ENCODE results near the gene PLCD4. TPM values are rescaled to one million over a fixed set of nuclear protein-coding genes. Genes with fewer than 3 reads are reported as not detected.
A peak's percentile ranks its signal among the peaks of the same experiment; 100 is the strongest.

Gene PLCD4
- total RNA-seq, 6 experiments from 2014 or later: 0.31 to 0.95 (median 0.56) TPM

- WGBS (ENCODE audit: insufficient coverage, low coverage, low lambda C conversion rate, missing lambda C conversion rate): 61% methylated on average over 9 of the region's 9 CpGs
- peak; percentile 82 to 85 (median 83) for ATAC-seq
- Histone ChIP-seq H3K4me1 (peaks cover 0 to 19% (median 0%) of the 10 kb centered on the region in 4 donors), H3K36me3 (peaks cover 5 to 68% (median 12%) of the 10 kb centered on the region in 4 donors), H3K27me3 (no peaks in the 10 kb centered on the region), H3K27ac (no peak overlapping the region), H3K4me3 (no peak overlapping the region), H3K9me3 (no peaks in the 10 kb centered on the region)
- DNase-seq: peak; percentile 48 to 64 (median 59)
- intact Hi-C loops (cut with DNase I): loop anchor here in 1 of 2 donors (10.0 kb wide), 1 partner anchor 53 kb away; no protein-coding TSS in a partner anchor
- TF ChIP-seq POLR2A (IDR thresholded peaks at IDR 0.05) (no peak), CTCF (IDR thresholded peaks at IDR 0.05) (peak; percentile 75 to 89 (median 83))
These were observed 40.5 kb downstream of the PLCD4 start for GRCh38 chr2:218648088-218648786.

DNA sequence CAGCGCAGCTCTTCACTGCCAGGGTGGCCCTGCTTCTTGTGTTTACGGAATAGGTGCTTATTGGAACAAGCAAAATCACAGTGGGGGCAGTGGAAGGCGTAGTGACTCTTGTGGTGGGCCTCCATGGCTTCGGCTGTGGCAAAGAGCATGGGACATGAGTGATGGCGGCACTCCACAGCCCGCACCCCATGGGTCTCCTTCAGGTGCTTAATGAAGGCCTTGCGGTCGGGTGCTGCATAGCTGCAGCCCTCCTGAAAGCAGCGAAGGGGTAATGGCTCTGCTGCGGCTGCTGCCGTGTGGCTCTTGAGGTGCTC lies 41.0 kb downstream of the PLCD4 start:
- H3K36me3 ChIP-seq: peaks cover 5 to 68% (median 10%) of the 10 kb centered on the region in 4 donors

DNA sequence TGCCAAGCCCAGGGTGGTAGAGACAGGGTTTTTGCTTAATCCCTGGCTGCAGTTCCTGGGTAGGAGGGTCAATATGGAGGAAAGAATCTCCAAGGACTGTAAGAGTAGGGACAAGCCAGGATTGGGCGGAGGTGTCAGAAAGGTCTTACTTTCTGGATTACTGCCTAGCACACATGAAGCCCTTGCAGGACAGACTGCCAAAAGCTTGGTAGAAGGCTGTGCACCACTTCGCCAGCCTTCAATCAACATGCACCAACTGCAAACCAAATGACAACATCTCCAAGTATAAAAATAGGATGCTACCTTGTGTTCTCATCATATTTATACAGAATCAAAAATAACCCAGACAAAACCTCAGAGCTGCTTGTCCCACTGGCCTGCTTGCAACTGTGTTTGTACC lies 48.1 kb downstream of the PLCD4 start:
- intact Hi-C loops (cut with DNase I): loop anchor here in 1 of 2 donors (10.0 kb wide), 1 partner anchor 251 kb away; no protein-coding TSS in a partner anchor
- WGBS (ENCODE audit: insufficient coverage, low coverage, low lambda C conversion rate, missing lambda C conversion rate): 83% methylated on average over 1 of the region's 2 CpGs
- H3K4me3 ChIP-seq: no peak overlapping the region
- H3K4me1 ChIP-seq: peaks cover 0 to 18% (median 3%) of the 10 kb centered on the region in 4 donors
- peaks cover 0 to 52% (median 9%) of the 10 kb centered on the region in 4 donors for H3K36me3 ChIP-seq
- H3K9me3 ChIP-seq: no peaks in the 10 kb centered on the region
- ATAC-seq: no peak
- TF ChIP-seq CTCF (IDR thresholded peaks at IDR 0.05) (no peak), POLR2A (IDR thresholded peaks at IDR 0.05) (no peak)
- H3K27ac ChIP-seq: no peak overlapping the region
- H3K27me3 ChIP-seq: no peaks in the 10 kb centered on the region
- DNase-seq: no peak

More for the DNA sequence above, 41.0 kb downstream of the PLCD4 start:
- H3K9me3 ChIP-seq: no peaks in the 10 kb centered on the region
- peaks cover 0 to 19% (median 0%) of the 10 kb centered on the region in 4 donors for H3K4me1 ChIP-seq
- DNase-seq (no peak), ATAC-seq (peak in 1 of 4 donors; percentile 4)
- 57% methylated on average over 2 of the region's 11 CpGs for WGBS (ENCODE audit: insufficient coverage, low coverage, low lambda C conversion rate, missing lambda C conversion rate)
- no peak overlapping the region for H3K4me3 ChIP-seq
- no peaks in the 10 kb centered on the region for H3K27me3 ChIP-seq
- no peak for TF ChIP-seq CTCF (IDR thresholded peaks at IDR 0.05)
- TF ChIP-seq POLR2A (IDR thresholded peaks at IDR 0.05): no peak
- H3K27ac ChIP-seq: no peak overlapping the region
- intact Hi-C loops (cut with DNase I): loop anchor here in 1 of 2 donors (10.0 kb wide), 1 partner anchor 54 kb away; no protein-coding TSS in a partner anchor

DNA sequence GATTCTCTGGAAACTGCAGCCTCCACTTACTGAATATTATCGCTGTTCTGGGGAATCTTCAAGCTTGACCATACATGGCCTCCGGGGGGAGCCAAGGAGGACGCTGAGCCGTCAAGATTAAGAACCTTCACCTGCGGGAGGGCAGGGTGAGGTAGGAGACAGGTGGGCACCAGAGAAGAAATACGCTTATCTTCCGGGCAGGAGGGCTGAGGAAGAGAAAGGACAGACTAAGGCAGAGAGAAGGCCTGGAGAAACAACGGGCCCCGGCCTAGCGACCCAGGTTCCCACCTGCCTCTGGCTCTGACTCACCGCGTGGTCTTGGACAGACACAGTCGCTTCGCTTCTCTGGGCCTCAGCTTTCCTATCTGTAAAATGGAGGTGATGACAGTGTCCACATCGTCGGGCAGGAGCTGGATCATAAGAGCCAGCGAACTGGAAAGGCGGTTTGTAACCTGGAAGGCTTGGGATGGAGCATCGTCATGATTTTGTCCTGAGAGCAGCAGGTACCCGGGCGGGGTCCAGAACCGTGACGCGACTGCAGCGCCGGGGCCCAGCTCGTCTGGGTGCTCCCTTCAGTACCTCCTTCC lies 51.1 kb downstream of the PLCD4 start:
- Histone ChIP-seq H3K9me3 (no peaks in the 10 kb centered on the region), H3K4me1 (peaks cover 0 to 18% (median 3%) of the 10 kb centered on the region in 4 donors), H3K4me3 (peak overlapping the region; percentile 70 to 97 (median 72)), H3K36me3 (peaks cover 0 to 49% (median 12%) of the 10 kb centered on the region in 4 donors), H3K27ac (peak overlapping the region in 2 of 3 donors; percentile 8 to 42), H3K27me3 (no peaks in the 10 kb centered on the region)
- intact Hi-C loops (cut with DNase I): loop anchor here in 1 of 2 donors (10.0 kb wide), 1 partner anchor 254 kb away; no protein-coding TSS in a partner anchor
- WGBS (ENCODE audit: insufficient coverage, low coverage, low lambda C conversion rate, missing lambda C conversion rate): 3% methylated on average over 10 of the region's 27 CpGs
- TF ChIP-seq CTCF (IDR thresholded peaks at IDR 0.05) (peak; percentile 7 to 26 (median 12)), POLR2A (IDR thresholded peaks at IDR 0.05) (no peak)
- ATAC-seq: peak in 3 of 4 donors; percentile 1 to 22 (median 13)
- no peak for DNase-seq

Measured in right lobe of liver (tissue), 6 donors.